Astrocyte of the cerebellum (primary cell): ENCODE results near the gene PLPPR4.

Experiments
- DNase-seq: peaks from one replicate; pipeline ENCODE4 v3.0.0-alpha.2; 2011; ENCODE audit warnings: low read depth
- H3K4me3 ChIP-seq: 2 replicates; pipeline ENCODE4 v1.5.1; 2011; ENCODE audit warnings: mild to moderate bottlenecking, low read depth, low read length, moderate library complexity
- in situ Hi-C: cut with HindIII; loops from 2 replicates; pipeline ENCODE4 v1.10.0; 2017; ENCODE audit warnings: low sequenced_read_pairs
- TF ChIP-seq, protein P1 (sequence below): IDR thresholded peaks from 2 replicates; pipeline ENCODE4 v1.5.1; 2012; ENCODE audit warnings: low read length, low read depth, moderate library complexity, mild to moderate bottlenecking; ENCODE audit errors: missing control alignments

PLPPR4 gene

DNA sequence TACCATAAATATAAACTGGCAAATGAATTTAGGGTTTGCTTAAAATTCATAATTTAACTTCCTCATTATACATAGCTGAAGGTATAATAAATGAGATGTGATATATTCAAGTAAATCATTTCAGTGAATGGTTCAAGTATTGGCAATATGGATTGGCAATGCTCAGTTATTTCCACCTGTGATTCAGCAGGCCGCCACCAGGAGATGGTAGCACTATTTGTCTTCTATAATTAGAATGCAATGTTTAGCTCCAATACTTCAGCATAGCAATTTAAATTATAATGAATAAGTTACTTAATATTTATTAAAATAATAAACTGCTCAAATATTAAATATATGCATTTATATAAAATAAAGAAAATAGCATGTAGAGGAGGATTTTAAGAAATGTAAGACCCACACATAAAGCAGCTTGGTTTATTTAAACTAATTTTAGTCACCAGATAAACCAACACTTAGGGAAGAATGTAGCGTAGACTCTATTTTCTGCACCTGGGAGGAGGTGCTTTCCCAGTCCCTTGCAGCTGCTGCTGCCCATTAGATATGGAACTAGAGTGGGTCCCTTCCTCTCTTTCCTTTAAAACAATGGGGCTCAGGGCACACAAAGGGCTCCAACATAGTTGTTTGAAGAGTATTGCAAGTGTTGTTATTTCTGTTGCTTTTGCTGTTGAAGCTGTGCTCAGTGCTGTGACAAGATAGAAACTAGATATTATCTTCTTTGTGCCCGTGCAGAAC lies 62.1 kb downstream of the PLPPR4 start:
- no peak for DNase-seq
- TF ChIP-seq, protein P1, sequence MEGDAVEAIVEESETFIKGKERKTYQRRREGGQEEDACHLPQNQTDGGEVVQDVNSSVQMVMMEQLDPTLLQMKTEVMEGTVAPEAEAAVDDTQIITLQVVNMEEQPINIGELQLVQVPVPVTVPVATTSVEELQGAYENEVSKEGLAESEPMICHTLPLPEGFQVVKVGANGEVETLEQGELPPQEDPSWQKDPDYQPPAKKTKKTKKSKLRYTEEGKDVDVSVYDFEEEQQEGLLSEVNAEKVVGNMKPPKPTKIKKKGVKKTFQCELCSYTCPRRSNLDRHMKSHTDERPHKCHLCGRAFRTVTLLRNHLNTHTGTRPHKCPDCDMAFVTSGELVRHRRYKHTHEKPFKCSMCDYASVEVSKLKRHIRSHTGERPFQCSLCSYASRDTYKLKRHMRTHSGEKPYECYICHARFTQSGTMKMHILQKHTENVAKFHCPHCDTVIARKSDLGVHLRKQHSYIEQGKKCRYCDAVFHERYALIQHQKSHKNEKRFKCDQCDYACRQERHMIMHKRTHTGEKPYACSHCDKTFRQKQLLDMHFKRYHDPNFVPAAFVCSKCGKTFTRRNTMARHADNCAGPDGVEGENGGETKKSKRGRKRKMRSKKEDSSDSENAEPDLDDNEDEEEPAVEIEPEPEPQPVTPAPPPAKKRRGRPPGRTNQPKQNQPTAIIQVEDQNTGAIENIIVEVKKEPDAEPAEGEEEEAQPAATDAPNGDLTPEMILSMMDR: peak; percentile 30
- in situ Hi-C loops: no loop called here
- no peak overlapping the region for H3K4me3 ChIP-seq

DNA sequence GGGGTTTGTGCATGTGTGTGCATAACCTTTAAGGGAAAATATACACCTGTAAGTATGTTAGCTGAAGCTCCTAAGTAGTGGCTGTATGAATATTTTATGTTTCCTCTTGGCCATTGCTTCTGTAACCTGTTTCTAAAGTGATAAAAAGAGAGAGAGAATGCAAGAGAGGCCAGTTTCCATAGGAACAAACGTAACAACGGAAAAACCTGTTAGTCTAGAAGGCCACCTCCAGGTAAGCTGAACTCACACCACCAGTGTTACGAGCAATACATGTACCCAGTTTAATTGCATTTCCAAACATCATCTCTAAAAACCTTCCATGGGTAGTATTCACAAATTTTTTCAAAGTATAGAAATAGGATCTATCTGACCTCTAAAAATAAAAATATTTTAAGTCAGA lies 63.1 kb downstream of the PLPPR4 start:
- no peak for DNase-seq

DNA sequence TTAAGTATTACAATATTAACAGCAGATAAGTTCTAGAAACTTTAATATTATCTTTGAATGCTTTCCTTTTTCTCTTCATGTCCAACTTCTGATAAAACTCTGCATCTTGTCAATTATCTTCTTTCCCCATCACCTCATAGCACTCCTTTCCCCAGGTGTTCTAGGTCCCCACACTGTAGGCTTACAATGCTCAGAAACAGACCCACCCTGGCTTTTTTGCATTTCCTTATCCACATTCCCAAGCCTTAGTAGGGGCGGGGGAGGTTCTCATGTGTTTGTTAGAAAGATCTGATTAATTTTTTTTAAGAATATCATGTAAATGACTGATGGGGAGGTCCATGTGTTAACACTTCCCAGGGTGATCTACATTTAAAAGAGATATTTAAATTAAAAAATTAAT lies 63.9 kb downstream of the PLPPR4 start:
- in situ Hi-C loops: no loop called here
- no peak for DNase-seq
- H3K4me3 ChIP-seq: no peak overlapping the region
- TF ChIP-seq, protein P1: no peak

More for the DNA sequence above, 63.1 kb downstream of the PLPPR4 start:
- H3K4me3 ChIP-seq: no peak overlapping the region
- in situ Hi-C loops: no loop called here
- TF ChIP-seq, protein P1: no peak

DNA sequence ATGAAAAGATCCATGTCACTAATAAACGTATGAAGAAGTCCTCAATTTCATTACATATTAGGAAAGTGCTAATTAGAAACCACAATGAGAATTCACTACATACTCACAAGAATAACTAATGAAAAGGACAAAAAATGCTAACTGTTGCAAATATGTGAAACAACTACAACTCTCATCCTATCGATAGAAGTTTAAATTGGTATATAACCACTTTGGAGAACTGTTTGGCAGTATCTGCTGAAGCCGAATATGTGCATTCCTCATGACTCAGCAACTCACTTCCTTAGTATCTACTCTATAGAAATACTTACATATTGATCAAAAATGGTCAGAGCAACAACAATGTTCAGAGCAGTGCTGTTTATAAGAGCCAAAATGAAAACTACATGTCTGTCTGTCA lies 66.8 kb downstream of the PLPPR4 start:
- TF ChIP-seq, protein P1: no peak
- H3K4me3 ChIP-seq: no peak overlapping the region
- DNase-seq: no peak
- in situ Hi-C loops: no loop called here

DNA sequence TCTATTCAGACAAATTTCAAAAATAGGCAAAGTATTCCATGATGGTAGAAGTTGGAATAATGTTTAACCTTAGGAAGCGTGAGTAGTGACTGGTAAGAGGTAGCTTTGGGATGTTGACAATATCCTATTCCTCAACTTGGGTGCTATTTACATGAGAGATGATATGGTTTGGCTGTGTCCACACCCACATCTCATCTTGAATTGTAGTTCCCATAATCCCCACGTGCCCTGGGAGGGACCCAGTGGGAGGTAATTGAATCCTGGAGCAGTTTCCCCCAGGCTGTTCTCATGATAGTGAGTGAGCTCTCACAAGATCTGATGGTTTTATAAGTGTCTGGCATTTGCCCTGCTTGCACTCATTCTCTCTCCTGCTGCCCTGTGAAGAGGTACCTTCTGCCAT lies 67.3 kb downstream of the PLPPR4 start:
- H3K4me3 ChIP-seq: no peak overlapping the region
- TF ChIP-seq, protein P1: no peak
- DNase-seq: no peak
- in situ Hi-C loops: no loop called here

DNA sequence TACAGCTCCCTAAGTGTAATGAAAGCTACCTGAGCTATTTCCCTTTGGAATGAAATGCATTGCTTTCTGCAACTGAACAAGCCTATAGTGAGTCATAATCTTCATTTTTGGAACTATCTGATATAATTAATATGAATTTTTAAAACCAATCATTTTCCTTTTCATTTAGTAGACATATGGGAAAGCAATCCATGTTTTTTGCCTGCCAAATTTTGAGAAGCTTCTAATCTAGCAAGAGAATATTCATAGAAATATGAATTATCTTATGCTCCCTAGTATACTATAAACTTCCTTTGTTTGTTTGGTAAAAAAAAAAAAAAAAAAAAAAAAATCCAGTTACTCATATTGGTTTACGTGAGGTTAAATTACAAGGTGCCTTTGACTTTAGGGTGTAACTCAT lies 68.3 kb downstream of the PLPPR4 start:
- H3K4me3 ChIP-seq: no peak overlapping the region
- in situ Hi-C loops: no loop called here
- TF ChIP-seq, protein P1: no peak
- DNase-seq: no peak
